Esophagus muscularis mucosa (tissue), 4 donors: ENCODE results near the gene PPP1R1B.

Experiments used
- EP300 ChIP-seq: sonication (generic); formaldehyde crosslinking; IDR thresholded peaks from one replicate; pipeline ENCODE4 v1.6.1; 2017; ENCODE audit warnings: antibody characterized with exemption
- POLR2A ChIP-seq: fragments of 450-650 bp; IDR thresholded peaks from one replicate; pipeline ENCODE4 v1.6.1; 2017; ENCODE audit warnings: antibody characterized with exemption, moderate library complexity, mild to moderate bottlenecking, low read depth
- POLR2AphosphoS5 ChIP-seq, 2 donors: sonication (generic); formaldehyde crosslinking; IDR thresholded peaks; one replicate each; pipeline ENCODE4 v1.6.1; 2017; ENCODE audit warnings: antibody characterized with exemption in 2 of 2
- TF ChIP-seq, protein P1 (sequence below), 3 experiments: fragments of 200-600 bp in 2 of 3; fragments of 450-650 bp in 1 of 3; sonication (generic) in 2 of 3; IDR thresholded peaks; one replicate each; pipeline ENCODE4 v1.5.1; 2017 to 2019; ENCODE audit warnings: antibody characterized with exemption in 3 of 3, mild to moderate bottlenecking in 2 of 3, moderate library complexity in 1 of 3

DNA sequence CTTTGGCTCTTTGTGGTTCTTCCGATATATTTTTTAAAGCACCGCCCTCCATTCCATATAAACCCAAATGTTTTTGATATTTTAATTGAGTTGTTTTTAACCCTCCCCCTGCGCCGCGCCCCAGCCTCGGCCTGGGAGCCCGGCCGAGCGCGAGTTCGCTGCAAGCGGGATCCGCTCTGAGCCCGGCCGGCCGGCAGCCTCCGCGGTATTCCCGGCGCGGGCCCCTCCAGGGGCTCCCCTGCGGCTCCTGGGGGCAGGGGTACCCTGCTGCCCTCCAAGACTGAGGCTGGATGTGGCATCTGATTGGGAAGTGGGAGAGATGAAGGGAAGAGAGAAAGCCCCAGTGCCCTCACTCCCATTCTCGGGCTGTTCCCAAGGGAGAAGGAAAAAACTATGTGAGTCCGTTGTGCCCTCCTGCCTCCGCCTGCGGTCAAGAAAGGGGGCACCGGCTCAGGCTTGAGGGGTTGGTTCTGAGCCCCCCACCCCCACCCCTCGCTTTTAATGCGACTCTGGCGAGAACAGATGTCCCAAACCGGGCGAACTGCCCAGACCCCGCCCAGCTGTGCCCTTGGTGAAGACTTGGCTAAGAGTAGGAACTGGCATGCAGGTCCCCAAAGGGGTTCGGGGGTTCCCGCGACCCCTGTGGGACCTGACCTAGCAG is 27.6 kb upstream of the PPP1R1B start:
- TF ChIP-seq, protein P1, sequence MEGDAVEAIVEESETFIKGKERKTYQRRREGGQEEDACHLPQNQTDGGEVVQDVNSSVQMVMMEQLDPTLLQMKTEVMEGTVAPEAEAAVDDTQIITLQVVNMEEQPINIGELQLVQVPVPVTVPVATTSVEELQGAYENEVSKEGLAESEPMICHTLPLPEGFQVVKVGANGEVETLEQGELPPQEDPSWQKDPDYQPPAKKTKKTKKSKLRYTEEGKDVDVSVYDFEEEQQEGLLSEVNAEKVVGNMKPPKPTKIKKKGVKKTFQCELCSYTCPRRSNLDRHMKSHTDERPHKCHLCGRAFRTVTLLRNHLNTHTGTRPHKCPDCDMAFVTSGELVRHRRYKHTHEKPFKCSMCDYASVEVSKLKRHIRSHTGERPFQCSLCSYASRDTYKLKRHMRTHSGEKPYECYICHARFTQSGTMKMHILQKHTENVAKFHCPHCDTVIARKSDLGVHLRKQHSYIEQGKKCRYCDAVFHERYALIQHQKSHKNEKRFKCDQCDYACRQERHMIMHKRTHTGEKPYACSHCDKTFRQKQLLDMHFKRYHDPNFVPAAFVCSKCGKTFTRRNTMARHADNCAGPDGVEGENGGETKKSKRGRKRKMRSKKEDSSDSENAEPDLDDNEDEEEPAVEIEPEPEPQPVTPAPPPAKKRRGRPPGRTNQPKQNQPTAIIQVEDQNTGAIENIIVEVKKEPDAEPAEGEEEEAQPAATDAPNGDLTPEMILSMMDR (IDR thresholded peaks at IDR 0.05) = no peak
- TF ChIP-seq POLR2A (no peak), POLR2AphosphoS5 (IDR thresholded peaks at IDR 0.05) (no peak), EP300 (no peak)
